Body of pancreas (tissue), 4 donors: ENCODE measurements around the gene PABPC3.

Source experiments
- POLR2A ChIP-seq, 3 donors: fragments of 450-650 bp; IDR thresholded peaks; one replicate each; pipeline ENCODE4 v1.6.1; 2016; ENCODE audit warnings: antibody characterized with exemption in 3 of 3, mild to moderate bottlenecking in 2 of 3
- TF ChIP-seq, protein P1 (sequence below), 7 experiments: fragments of 450-650 bp in 4 of 7; fragments of 200-600 bp in 3 of 7; sonication (generic) in 3 of 7; IDR thresholded peaks; one replicate each; pipeline ENCODE4 v1.5.1; 2016 to 2019; ENCODE audit warnings: antibody characterized with exemption in 7 of 7

DNA sequence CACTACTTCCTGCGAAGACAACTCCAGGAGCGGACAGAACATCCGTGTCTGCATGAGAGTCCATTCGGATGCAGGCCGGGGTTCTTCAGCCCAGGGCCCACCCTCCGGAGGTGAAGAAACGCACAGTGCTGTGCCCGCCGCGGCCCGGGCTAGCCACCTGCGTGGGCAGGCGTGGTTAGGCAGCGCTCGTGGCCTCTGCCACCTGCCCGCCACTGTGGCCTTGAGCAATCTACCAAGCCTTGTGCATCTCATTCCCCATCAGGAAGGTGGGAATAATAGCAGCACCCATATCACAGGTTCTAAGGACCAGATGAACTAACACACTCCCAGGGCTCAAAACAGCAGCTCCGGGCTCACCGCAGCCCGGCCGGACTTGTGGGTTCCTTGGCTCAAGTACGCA, 26.7 kb upstream of the PABPC3 start:
- TF ChIP-seq, protein P1, sequence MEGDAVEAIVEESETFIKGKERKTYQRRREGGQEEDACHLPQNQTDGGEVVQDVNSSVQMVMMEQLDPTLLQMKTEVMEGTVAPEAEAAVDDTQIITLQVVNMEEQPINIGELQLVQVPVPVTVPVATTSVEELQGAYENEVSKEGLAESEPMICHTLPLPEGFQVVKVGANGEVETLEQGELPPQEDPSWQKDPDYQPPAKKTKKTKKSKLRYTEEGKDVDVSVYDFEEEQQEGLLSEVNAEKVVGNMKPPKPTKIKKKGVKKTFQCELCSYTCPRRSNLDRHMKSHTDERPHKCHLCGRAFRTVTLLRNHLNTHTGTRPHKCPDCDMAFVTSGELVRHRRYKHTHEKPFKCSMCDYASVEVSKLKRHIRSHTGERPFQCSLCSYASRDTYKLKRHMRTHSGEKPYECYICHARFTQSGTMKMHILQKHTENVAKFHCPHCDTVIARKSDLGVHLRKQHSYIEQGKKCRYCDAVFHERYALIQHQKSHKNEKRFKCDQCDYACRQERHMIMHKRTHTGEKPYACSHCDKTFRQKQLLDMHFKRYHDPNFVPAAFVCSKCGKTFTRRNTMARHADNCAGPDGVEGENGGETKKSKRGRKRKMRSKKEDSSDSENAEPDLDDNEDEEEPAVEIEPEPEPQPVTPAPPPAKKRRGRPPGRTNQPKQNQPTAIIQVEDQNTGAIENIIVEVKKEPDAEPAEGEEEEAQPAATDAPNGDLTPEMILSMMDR (IDR thresholded peaks at IDR 0.05): no peak
- TF ChIP-seq POLR2A (IDR thresholded peaks at IDR 0.05): no peak
